Natural killer cell treated with Interleukin-12 subunit alpha and Interleukin-12 subunit beta and Interleukin-15 and Interleukin-18, amount 100 ng/mL, for 72 hours (primary cell): ENCODE measurements around the gene B3GALNT2. TPM values are rescaled to one million over a fixed set of nuclear protein-coding genes. Genes with fewer than 3 reads are reported as not detected.
A peak's percentile ranks its signal among the peaks of the same experiment; 100 is the strongest.
"Not testable (repeated sequence)": the region's sequence is repeated elsewhere in the genome, so short reads cannot be mapped to it uniquely, and the experiment has no call there.

Experiments used
- ATAC-seq, 2 donors: fragments of 150-1000 bp; cut with Tn5 transposase in 1 of 2; sonication (Bioruptor Pico), chemical (Tn5 transposase) in 1 of 2; 2 replicates each; pipeline ENCODE4 v1.10.0; 2021
- DNase-seq: peaks from one replicate; pipeline ENCODE4 v3.0.0; 2022; ENCODE audit warnings: low spot score
- H3K27ac Mint-ChIP-seq, 2 donors: 1 replicate in 1 of 2; 2 replicates in 1 of 2; pipeline ENCODE4 v1.8.0; 2022; ENCODE audit warnings: mixed read lengths in 2 of 2, mild to moderate bottlenecking in 1 of 2, moderate library complexity in 1 of 2
- H3K27me3 Mint-ChIP-seq, 2 donors: 1 replicate in 1 of 2; 2 replicates in 1 of 2; pipeline ENCODE4 v1.8.0; 2022; ENCODE audit warnings: mixed read lengths in 2 of 2
- H3K36me3 Mint-ChIP-seq: one replicate; pipeline ENCODE4 v1.8.0; 2022; ENCODE audit warnings: mixed read lengths
- H3K4me1 Mint-ChIP-seq, 2 donors: 1 replicate in 1 of 2; 2 replicates in 1 of 2; pipeline ENCODE4 v1.8.0; 2022; ENCODE audit warnings: low read depth in 2 of 2, mixed read lengths in 2 of 2, mild to moderate bottlenecking in 1 of 2
- H3K4me3 Mint-ChIP-seq: one replicate; pipeline ENCODE4 v1.8.0; 2022; ENCODE audit warnings: mixed read lengths
- H3K9me3 Mint-ChIP-seq: 2 replicates; pipeline ENCODE4 v1.8.0; 2022; ENCODE audit warnings: mixed read lengths
- total RNA-seq, 2 donors: library from RNA; stranded (reverse); gene quantifications; one replicate each; pipeline ENCODE4 v1.2.3, GENCODE V29; 2022

B3GALNT2 gene
- total RNA-seq: 10 to 100 TPM; 10.3 to 25.9 TPM

DNA sequence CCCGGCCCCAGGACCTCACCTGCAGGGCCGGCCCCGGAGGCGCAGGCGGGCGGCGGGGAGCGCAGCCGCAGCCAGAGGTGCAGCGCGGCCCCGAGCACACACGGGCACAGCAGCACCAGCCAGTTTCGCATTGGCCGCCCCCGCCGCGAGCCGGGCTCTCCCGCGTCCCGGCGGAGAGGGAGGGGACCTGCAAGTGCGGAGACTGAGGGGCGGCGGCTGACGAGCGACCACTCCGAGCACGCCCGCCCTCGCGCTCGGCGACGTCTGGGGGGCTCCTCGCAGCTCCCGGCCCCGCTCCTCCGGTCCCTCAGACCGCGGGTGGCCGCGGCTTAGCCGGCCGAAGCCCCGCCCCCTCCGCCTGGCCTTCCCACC lies at the start of gene B3GALNT2:
Gene B3GALNT2, minus strand, starts transcription at position 331 of the 372 bp plus-strand sequence. Its CDS starts 200 bp downstream, at position 131.
- Mint-ChIP-seq H3K4me3 (peak within 1 kb of the TSS; percentile 94), H3K9me3 (no peaks in the 10 kb centered on the region), H3K4me1 (peaks cover 20% of the 10 kb centered on the region in 2 donors), H3K27me3 (no peaks in the 10 kb centered on the region), H3K27ac (peak within 1 kb of the TSS; percentile 95 to 97), H3K36me3 (no peaks in the 10 kb centered on the region)
- DNase-seq (no peak), ATAC-seq (peak; percentile 77 to 80)

DNA sequence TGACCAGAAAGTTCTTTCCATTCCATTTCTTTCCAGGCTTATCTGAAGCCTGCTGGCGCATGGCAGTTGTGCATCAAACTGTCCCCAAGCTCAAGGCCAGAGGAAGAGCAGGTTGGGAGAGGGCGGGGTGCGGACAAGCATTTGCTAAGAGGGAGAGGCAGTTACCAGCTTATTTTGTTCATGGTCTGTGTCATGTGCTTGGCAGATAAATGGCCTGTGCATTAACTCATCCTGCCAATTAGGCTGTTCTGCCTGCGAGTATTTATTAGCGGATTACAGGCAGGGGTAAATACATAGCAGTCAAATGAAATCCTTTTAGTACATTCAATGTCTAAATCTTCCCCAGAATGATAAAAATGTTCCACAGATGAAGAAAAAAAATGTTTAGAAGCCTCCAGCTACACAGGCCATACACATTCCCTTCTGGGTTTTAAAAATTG lies 48.9 kb upstream of the B3GALNT2 start:
- no peak for DNase-seq
- Mint-ChIP-seq H3K4me1 (no peaks in the 10 kb centered on the region), H3K36me3 (no peaks in the 10 kb centered on the region), H3K27me3 (peaks cover 0 to 5% of the 10 kb centered on the region in 2 donors), H3K27ac (no peak overlapping the region), H3K4me3 (no peak overlapping the region), H3K9me3 (no peaks in the 10 kb centered on the region)
- ATAC-seq: no peak

DNA sequence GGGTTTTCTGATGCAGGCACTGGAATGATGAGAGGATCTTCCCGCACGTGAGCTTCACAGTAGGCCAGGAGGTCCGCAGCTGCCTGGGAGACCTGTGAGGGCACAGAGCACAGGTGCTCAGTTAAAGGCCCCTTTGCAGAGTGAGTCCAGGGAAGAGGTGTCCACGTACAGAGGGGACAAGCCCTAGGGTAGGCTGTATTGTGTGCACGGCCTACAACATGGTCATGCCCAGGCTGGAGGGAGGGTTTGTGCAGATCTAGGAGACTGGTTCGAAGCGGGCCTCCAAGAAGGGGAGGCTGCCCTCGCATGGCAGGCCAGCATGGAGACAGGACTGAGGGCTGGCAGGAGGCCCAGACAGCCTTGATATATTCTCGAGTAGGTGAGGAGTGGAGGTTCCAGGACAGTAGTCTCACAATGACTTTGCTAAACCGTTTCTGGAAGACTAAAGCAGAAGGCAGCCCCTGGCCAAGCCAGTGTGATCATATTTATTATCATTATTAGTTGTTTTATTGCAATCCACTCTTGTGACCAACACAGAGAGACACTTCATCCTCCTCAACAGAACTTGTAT lies 48.0 kb upstream of the B3GALNT2 start:
- H3K9me3 Mint-ChIP-seq: no peaks in the 10 kb centered on the region
- no peaks in the 10 kb centered on the region for H3K4me1 Mint-ChIP-seq
- H3K36me3 Mint-ChIP-seq: no peaks in the 10 kb centered on the region
- no peak overlapping the region for H3K27ac Mint-ChIP-seq
- ATAC-seq: peak in 1 of 2 donors; percentile 41
- H3K27me3 Mint-ChIP-seq: peaks cover 0 to 8% of the 10 kb centered on the region in 2 donors
- H3K4me3 Mint-ChIP-seq: no peak overlapping the region
- no peak for DNase-seq

DNA sequence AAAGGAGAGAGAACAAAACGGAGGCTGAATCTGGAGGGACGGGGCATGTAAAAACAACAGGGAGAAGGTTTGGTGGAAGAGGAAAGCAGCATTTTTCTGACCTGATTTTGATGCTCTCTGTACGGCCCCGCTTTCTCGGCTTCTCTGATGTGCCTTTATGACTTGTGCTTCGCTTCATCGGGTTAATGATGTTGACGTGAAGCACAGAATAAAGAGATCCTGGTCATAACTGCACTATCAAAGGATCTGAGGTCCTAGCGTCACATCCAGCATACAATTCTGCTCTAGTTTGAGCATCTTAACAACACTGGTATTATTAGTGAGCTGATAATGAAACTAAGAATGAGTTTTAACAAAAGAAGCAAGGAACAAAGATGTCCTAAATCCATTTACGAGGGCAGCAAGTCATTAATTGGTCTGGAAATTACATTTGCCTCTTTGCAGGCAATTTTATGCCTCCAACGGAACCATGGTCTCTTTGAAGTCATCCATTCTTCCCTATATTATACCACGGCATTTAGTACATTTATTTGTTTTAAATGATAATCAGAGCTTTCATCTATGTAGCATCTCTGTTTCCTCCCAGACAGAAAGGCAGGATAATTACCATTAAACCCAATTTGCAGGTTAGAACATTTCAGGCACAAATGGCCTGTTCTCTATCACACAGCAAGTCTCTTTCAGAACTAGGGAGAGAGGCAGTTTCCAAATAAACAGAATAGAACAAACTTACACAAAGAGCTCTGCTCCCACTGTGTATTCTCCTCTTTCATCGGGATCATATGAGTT lies 45.3 kb upstream of the B3GALNT2 start:
- no peak for DNase-seq
- H3K27ac Mint-ChIP-seq: no peak overlapping the region
- no peaks in the 10 kb centered on the region for H3K4me1 Mint-ChIP-seq
- no peaks in the 10 kb centered on the region for H3K36me3 Mint-ChIP-seq
- H3K9me3 Mint-ChIP-seq: no peaks in the 10 kb centered on the region
- H3K27me3 Mint-ChIP-seq: peaks cover 0 to 14% of the 10 kb centered on the region in 2 donors
- no peak overlapping the region for H3K4me3 Mint-ChIP-seq
- no peak for ATAC-seq

DNA sequence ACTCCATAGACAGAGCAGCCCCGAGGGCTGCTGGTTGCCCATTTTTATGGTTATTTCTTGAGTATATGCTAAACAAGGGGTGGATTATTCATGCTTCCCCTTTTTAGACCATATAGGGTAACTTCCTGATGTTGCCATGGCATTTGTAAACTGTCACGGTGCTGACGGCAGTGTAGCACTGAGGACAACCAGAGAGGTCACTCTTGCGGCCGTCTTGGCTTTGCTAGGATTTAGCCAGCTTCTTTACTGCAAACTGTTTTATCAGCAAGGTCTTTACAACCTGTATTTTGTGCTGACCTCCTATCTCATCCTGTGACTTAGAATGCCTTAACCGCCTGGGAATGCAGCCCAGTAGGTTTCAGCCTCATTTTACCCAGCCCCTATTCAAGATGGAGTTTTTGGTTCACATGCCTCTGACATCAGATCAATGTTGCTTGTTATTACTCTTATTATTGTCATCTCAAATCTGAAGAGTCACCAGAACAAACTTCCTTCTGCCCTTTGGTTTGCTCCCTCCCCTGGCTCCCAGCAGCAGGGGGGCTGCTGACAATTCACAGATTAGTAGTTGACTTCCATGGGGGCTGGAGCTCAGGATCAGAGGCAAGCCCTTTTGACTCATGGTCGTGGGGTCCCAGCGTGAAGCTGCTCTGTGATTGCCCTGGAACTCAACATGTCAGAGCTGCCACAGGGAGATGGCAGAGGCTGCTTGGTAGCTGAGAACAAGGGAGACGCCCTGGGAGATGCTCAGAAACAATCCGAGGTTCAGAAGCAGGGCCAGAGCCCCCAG lies 42.3 kb upstream of the B3GALNT2 start:
- peaks cover 0 to 14% of the 10 kb centered on the region in 2 donors for H3K27me3 Mint-ChIP-seq
- not testable (repeated sequence) for H3K4me3 Mint-ChIP-seq, ATAC-seq, H3K36me3 Mint-ChIP-seq, DNase-seq, H3K27ac Mint-ChIP-seq, H3K4me1 Mint-ChIP-seq, H3K9me3 Mint-ChIP-seq

DNA sequence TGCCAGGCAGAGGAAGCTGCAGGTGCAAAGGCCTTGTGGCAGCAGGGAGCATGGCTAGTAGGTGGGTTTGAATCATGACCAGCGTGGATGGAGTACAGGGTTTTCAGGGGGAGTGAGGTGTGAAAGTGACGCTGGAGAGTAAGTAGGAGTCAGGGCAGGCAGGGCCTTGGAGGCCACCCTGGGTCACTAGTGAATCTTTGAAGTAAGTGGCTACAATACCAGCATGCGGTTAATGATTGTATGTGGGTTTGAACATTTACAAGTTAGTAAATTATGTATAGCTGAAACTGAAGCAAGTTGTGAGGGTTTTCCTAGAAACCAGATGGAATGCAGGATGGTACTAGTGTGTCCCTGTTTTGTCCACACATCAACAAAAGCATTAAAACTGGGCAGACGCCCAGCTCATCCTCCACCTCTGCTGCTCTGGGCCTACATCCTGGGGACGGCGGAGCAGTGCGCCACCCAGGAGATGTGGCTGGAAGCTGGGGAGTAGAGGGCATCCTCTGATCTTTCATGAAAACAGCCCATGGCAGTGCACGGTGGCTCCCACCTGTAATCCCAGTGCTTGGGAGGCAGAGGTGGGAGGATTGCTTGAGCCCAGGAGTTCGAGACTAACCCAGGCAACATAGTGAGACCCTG lies 41.2 kb upstream of the B3GALNT2 start:
- H3K4me3 Mint-ChIP-seq: no peak overlapping the region
- H3K36me3 Mint-ChIP-seq: no peaks in the 10 kb centered on the region
- ATAC-seq: no peak
- H3K9me3 Mint-ChIP-seq: no peaks in the 10 kb centered on the region
- DNase-seq: no peak
- H3K27ac Mint-ChIP-seq: no peak overlapping the region
- peaks cover 0 to 14% of the 10 kb centered on the region in 2 donors for H3K27me3 Mint-ChIP-seq
- no peaks in the 10 kb centered on the region for H3K4me1 Mint-ChIP-seq

DNA sequence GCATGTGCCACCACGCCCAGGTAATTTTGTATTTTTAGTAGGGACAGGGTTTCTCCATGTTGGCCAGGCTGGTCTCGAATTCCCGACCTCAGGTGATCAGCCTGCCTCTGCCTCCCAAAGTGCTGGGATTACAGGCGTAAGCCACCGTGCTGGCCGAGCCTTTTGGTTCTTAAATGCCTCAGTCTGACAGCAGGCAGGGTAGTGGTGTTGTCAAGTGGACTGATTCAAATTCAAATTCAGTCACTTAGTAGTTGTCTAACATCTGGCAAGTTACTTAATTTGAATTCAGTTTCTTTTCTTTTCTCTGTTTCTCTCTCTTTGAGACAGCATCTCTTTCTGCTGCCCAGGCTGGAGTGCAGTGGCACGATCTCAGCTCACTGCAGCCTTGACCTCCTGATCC lies 38.6 kb upstream of the B3GALNT2 start:
- DNase-seq, H3K9me3 Mint-ChIP-seq, H3K27me3 Mint-ChIP-seq, H3K27ac Mint-ChIP-seq, ATAC-seq, H3K36me3 Mint-ChIP-seq, H3K4me3 Mint-ChIP-seq, H3K4me1 Mint-ChIP-seq: not testable (repeated sequence)

DNA sequence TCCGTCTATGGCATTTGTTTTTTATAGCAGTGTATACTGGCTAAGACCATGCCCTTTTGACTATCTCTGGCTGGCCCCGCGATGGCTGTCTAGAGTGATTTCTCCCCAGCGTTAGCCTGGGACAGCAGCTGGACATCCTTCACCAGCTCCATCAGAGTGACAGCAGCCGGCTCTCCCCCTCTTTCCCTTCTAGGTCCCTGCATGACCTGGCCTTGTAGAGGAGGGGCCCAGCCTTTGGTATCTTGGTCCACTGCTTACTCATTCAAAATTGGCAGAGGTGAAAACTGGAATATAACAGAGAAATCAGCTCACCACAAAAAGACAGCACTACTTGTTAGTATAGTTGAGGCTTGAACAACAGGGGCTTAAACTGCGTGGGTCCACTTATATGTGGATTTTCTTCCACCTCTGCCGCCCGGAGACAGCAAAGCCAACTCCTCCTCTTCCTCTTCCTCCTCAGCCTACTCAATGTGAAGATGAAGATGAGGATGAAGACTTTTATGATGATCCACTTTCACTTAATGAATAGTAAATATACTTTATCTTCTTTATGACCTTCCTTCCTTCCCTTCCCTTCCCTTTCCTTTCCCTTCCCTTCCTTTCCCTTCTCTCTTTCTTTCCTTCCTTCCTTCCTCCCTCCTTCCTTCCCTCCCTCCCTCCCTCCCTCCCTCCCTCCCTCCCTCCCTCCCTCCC lies 29.4 kb upstream of the B3GALNT2 start:
- Mint-ChIP-seq H3K4me3 (no peak overlapping the region), H3K27me3 (peaks cover 0 to 2% of the 10 kb centered on the region in 2 donors), H3K4me1 (no peaks in the 10 kb centered on the region), H3K36me3 (no peaks in the 10 kb centered on the region), H3K9me3 (no peaks in the 10 kb centered on the region), H3K27ac (no peak overlapping the region)
- DNase-seq: no peak
- no peak for ATAC-seq

DNA sequence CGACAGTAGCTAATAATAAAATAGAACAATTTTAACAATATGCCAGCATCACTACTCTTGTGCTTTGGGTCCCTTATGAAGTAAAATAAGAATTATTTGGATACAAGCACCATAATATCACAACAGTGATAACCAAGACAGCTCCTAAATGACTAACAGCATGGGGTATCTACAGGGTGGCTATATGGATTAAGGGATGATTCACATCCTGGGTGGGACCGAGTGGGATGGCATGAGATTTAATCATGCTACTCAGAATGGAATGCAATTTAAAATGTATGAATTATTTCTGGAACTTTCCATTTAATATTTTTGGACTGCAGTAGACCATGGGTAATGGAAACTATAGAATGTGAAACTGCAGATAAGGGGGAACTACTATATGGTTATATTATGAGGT lies 28.1 kb upstream of the B3GALNT2 start:
- Mint-ChIP-seq H3K4me3 (no peak overlapping the region), H3K27ac (no peak overlapping the region), H3K4me1 (no peaks in the 10 kb centered on the region), H3K36me3 (no peaks in the 10 kb centered on the region), H3K27me3 (peaks cover 0 to 2% of the 10 kb centered on the region in 2 donors), H3K9me3 (no peaks in the 10 kb centered on the region)
- ATAC-seq (no peak), DNase-seq (no peak)

DNA sequence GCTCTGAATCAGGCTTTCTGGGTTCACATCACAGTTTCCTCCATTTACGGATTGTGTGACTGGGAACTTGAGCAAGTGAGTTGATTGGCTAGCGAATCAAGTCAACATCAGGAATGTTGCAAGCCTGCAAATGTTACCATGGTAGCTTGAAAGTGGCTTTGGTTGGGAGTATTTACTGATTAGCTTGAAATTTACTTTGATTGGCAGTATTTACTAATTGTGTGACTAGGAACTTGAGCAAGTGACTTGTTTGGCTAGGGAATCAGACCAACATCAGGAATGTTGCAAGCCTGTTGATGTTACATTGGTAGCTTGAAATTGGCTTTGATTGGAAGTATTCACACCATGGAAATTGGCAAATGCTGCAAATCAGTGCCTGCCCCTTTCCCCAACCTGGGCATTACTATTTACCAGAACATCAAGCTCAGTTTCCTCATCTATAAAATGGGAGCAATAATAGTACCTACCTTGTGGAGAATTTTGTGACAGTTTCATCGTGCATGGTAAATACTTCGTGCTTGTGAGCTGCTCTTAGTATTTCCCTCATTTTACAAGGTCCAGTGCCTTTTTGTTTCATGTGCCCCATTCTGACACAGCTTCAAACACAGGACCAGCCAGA lies 23.1 kb upstream of the B3GALNT2 start:
- ATAC-seq (no peak), DNase-seq (no peak)
- Mint-ChIP-seq H3K36me3 (no peaks in the 10 kb centered on the region), H3K4me3 (no peak overlapping the region), H3K27ac (no peak overlapping the region), H3K27me3 (no peaks in the 10 kb centered on the region), H3K4me1 (no peaks in the 10 kb centered on the region), H3K9me3 (no peaks in the 10 kb centered on the region)

DNA sequence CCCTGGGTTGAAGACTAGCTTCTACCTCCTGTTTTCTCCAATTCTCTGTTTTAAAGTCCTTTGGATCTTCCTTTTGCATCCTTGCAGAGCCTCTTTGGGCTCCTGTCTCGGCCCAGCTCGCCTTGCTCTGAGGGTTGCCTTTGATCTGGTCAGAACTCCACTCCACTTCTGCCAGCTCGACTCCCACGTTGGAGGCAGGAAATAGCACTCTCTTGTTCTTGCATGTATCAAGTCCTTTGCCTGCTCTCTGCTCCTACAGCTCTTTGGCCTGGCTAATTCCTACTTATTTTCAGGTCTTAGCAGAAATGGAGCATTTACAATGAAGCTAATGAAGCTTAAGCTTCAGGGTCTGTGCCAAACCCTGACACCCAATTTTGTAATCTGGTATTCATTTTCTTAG lies 21.1 kb upstream of the B3GALNT2 start:
- Mint-ChIP-seq H3K9me3 (no peaks in the 10 kb centered on the region), H3K27me3 (peaks cover 0 to 3% of the 10 kb centered on the region in 2 donors), H3K4me3 (no peak overlapping the region), H3K36me3 (no peaks in the 10 kb centered on the region), H3K27ac (no peak overlapping the region), H3K4me1 (no peaks in the 10 kb centered on the region)
- no peak for ATAC-seq
- DNase-seq: no peak

DNA sequence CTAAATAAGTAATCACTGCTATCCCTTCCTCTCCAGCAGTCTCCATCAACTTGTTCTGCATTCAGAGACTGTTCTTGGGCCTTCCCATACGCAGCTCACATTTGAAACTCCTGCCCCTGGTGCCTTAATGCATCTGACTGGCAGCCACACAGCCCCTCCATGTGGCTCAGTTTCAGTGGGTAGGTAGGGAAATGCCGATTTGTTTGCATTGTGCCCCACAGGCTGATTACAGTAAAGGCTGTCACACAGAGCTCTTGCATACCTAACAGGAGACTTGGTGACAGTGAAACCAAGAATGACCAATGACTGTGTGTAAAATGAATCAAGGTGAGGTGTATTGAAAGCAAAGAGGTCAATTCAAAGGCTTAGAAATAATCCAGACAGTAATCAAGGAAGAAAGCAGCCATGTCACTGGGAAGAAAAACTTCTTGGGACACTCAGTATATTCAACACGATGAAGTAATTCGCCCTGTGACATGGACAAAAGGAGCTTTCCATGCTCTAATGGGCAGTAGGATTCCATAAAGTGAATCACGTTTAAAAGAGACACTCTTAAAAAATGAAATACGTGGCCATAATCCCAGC lies 12.7 kb upstream of the B3GALNT2 start:
- ATAC-seq: no peak
- Mint-ChIP-seq H3K27me3 (peaks cover 0 to 14% of the 10 kb centered on the region in 2 donors), H3K4me3 (no peak overlapping the region), H3K9me3 (no peaks in the 10 kb centered on the region), H3K4me1 (peaks cover 0 to 3% of the 10 kb centered on the region in 2 donors), H3K27ac (no peak overlapping the region), H3K36me3 (no peaks in the 10 kb centered on the region)
- DNase-seq: no peak
